Measurements from ENCODE around the gene EFHD1. TPM values are rescaled to one million over a fixed set of nuclear protein-coding genes. Genes with fewer than 3 reads are reported as not detected.
"Not testable (repeated sequence)": the region's sequence is repeated elsewhere in the genome, so short reads cannot be mapped to it uniquely, and the experiment has no call there.

The EFHD1 gene
- total RNA-seq, 1 experiment from 2014 or later: 0.24 TPM

- not testable (repeated sequence) for DNase-seq (ENCODE audit: low spot score)
Measured at GRCh38 chr2:232691117-232691516, 57.7 kb downstream of the EFHD1 start.

GRCh38 chr2:232693344-232693743, 59.9 kb downstream of the EFHD1 start:
- no peak for DNase-seq (ENCODE audit: low spot score)

- DNase-seq (ENCODE audit: low spot score): no peak
Measured at GRCh38 chr2:232696609-232697058, 63.2 kb downstream of the EFHD1 start.

- peak; percentile 95 for DNase-seq (ENCODE audit: low spot score)
Measured at GRCh38 chr2:232697059-232697806, 63.8 kb downstream of the EFHD1 start, which contains the start of gene GIGYF2. GIGYF2 (plus strand) TSS chr2:232697331; CDS start chr2:232735198, 37,867 bp downstream.

GRCh38 chr2:232697807-232698110, 64.4 kb downstream of the EFHD1 start:
- DNase-seq (ENCODE audit: low spot score): no peak

- DNase-seq (ENCODE audit: low spot score): no peak
Measured at GRCh38 chr2:232698556-232699091, 65.2 kb downstream of the EFHD1 start.

- no peak for DNase-seq (ENCODE audit: low spot score)
Measured at GRCh38 chr2:232699110-232699509, 65.7 kb downstream of the EFHD1 start.

GRCh38 chr2:232700154-232700553, 66.8 kb downstream of the EFHD1 start:
- DNase-seq (ENCODE audit: low spot score): no peak

GRCh38 chr2:232707076-232707475, 73.7 kb downstream of the EFHD1 start:
- DNase-seq (ENCODE audit: low spot score): no peak

GRCh38 chr2:232713505-232713904, 80.1 kb downstream of the EFHD1 start:
- no peak for DNase-seq (ENCODE audit: low spot score)

GRCh38 chr2:232714969-232715368, 81.6 kb downstream of the EFHD1 start:
- DNase-seq (ENCODE audit: low spot score): no peak

- not testable (repeated sequence) for DNase-seq (ENCODE audit: low spot score)
Measured at GRCh38 chr2:232720056-232720455, 86.7 kb downstream of the EFHD1 start.

GRCh38 chr2:232721261-232721660, 87.9 kb downstream of the EFHD1 start:
- no peak for DNase-seq (ENCODE audit: low spot score)

GRCh38 chr2:232721882-232722281, 88.5 kb downstream of the EFHD1 start:
- no peak for DNase-seq (ENCODE audit: low spot score)

GRCh38 chr2:232723027-232723426, 89.6 kb downstream of the EFHD1 start:
- no peak for DNase-seq (ENCODE audit: low spot score)

GRCh38 chr2:232728785-232729184, 95.4 kb downstream of the EFHD1 start:
- no peak for DNase-seq (ENCODE audit: low spot score)

- DNase-seq (ENCODE audit: low spot score): peak; percentile 39
Measured at GRCh38 chr2:232731470-232731869, 98.1 kb downstream of the EFHD1 start.

Other genes with a start within 250 kb of the EFHD1 start
- gene ALPG, start 226.8 kb upstream of the EFHD1 start, total RNA-seq (2014; rRNA removed; shearing (Covaris generic)): 0.12 TPM in 1 of 2 replicates, not detected in the other
- gene ALPI, start 177.5 kb upstream of the EFHD1 start, total RNA-seq (2014; rRNA removed; shearing (Covaris generic)): not detected in 2 replicates
- not detected in 2 replicates for gene ECEL1, start 145.8 kb upstream of the EFHD1 start, total RNA-seq (2014; rRNA removed; shearing (Covaris generic))
- not detected in 2 replicates for gene PRSS56, start 113.2 kb upstream of the EFHD1 start, total RNA-seq (2014; rRNA removed; shearing (Covaris generic))
- gene CHRND, start 107.4 kb upstream of the EFHD1 start, total RNA-seq (2014; rRNA removed; shearing (Covaris generic)): not detected in 2 replicates
- gene CHRNG, start 93.9 kb upstream of the EFHD1 start, total RNA-seq (2014; rRNA removed; shearing (Covaris generic)): not detected in 2 replicates
- gene TIGD1, start 83.0 kb upstream of the EFHD1 start, total RNA-seq (2014; rRNA removed; shearing (Covaris generic)): 11.5 and 11.8 TPM in 2 replicates
- gene EIF4E2, start 82.9 kb upstream of the EFHD1 start, total RNA-seq (2014; rRNA removed; shearing (Covaris generic)): 122 and 140 TPM in 2 replicates
- gene GIGYF2, start 63.7 kb downstream of the EFHD1 start, total RNA-seq (2014; rRNA removed; shearing (Covaris generic)): 45.0 and 58.0 TPM in 2 replicates
- gene KCNJ13, start 143.0 kb downstream of the EFHD1 start, total RNA-seq (2014; rRNA removed; shearing (Covaris generic)): not detected in 2 replicates
- gene SNORC, start 236.7 kb downstream of the EFHD1 start, total RNA-seq (2014; rRNA removed; shearing (Covaris generic)): 0.17 and 0.86 TPM in 2 replicates